Ramos (cell line): ENCODE data around the gene KRT13.

ENCODE experiments used
- in situ Hi-C: fragments of 300-500 bp; cut with MboI; formaldehyde crosslinking; loops from one replicate; pipeline ENCODE4 v1.14.3; 2022; ENCODE audit warnings: low sequenced_read_pairs; ENCODE audit not compliant: unreplicated experiment

Gene KRT13

DNA sequence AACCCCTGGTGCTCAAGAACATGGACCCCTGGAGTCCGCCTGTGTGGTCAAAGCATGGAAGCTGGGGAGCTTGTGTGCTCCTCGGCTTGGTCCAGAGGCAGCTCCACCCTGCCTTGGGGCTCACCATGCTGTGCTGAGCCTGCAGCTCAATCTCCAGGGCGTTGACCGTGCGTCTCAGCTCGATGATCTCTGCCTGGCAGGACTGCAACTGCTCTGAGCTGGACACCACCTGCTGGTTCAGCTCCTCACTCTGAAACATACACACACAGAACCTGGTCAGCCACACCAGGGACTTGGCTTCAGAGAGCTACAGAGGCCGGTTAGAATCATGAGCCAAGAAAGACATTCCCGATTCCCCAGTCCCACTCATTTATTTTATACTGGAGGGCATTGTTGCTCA, 27.2 kb downstream of the KRT13 start:
- in situ Hi-C loops: no loop called here

DNA sequence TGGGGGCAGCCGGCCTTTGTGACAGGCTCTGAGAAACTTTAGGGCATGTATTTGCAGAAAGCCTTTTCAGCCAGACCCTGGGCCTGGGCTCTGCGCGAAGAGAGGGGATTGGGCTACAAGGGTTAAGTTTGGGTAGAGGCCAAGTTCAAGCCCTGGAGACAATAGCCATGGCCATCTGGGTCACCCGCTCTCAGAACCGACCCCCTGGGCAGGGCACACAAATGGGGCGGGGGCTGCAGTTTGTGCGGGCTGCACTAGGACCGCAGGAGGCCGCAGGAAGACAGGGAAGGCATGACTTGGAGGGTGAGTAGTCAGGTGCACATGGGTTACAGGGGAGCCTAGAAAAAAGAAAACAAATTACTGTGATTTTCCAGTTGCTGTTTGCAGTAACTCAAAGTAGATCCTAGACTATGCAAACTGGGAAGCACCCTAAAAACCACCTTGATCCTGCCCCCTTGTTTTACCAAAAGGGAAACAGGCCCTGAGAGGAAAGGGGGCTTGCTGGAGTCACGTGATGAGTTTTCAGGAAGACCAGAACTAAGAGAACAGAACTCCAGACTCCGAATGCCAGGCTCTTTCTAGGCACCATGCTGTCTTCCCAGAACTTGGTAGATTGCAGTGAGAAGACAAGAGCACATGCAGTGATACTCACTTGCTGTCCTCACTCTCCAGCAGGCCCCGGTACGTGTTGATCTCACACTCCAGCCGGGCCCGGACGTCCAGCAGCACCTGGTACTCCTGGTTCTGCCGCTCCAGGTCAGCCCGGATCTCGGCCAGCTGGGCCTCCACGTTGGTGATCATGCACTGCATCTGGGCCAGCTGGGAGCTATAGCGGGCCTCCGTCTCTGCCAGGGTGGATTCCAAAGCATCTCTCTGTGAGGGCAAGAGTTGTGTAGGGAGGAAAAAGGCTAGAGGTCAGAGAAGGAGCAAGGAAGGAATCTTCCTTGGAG, 28.3 kb downstream of the KRT13 start:
- in situ Hi-C loops: no loop called here

DNA sequence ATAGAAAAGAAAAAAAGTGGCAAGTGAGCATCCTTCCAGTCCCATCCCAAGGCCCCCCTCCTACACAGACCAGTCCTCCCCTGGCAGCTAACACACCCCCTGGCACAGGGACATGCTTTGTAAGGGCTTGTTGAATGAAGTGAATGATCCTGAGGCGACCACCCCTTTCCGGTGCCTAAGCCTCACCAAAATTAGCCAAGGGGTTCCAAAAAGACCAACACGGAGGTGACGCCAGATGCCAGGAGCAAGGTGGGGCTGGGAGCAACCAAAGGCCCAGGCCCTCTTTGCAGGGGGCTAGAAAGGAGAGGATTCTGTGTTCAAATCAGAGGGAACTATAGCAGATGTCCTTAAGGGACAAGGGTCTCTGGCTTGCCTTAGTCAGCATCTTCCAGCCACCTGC, 30.0 kb downstream of the KRT13 start:
- in situ Hi-C loops: no loop called here

DNA sequence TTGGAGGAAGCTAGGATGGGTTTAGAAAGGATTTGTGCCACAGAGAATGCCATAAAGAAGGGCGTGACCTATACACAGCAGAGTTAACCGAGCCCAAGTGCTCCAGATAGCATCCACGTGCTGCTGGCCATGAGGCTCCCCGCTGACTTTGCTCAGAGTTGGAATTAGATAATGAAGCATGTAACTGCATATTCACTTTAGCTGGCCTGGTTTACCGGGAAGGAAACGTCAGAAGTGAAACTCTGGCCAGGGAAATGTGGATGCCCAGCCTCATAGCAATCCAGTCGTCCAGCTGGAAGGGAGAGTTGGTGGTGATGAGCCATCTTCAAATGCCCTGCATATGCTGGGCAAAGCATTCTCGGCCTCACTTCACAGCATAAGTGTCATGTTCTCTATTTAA, 30.5 kb downstream of the KRT13 start:
- in situ Hi-C loops: no loop called here

DNA sequence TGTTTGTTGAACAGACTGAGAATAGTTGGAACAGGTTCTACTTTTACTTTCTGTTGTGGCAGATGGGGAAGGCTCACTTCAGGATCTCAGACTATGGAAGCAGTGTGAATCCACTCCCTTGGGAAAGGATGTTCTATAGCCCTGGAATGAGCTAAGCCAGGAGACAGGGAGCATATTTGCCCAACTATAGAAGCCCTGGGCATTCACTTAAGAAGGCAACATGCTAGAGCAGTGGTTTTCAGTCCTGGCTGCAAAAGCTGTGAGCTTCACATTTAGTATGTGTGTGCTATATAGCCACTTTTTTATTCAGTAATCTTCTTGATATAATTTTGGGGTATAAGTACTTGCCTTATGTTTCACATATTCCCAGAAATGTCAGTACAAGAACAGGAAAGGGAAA, 37.1 kb downstream of the KRT13 start:
- in situ Hi-C loops: no loop called here

DNA sequence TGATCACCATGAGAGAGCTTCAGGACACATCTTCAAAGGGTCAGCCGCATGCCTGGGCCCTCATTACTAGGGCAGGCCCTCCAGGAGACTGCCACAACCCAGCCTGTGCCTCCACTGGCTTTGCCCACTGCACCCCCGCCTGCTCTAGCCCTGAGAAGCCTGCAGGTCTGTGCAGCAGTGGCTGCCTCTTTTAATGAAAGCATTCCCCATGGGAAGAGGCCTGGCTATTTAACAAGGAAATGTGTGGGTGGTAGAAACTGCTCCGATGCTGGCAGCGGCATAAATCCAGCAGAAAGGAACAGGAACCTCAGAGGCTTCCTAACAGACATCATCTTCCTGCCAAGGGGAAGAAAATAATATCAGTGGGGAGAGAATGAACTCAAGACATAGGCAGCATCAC, 37.9 kb downstream of the KRT13 start:
- in situ Hi-C loops: no loop called here

DNA sequence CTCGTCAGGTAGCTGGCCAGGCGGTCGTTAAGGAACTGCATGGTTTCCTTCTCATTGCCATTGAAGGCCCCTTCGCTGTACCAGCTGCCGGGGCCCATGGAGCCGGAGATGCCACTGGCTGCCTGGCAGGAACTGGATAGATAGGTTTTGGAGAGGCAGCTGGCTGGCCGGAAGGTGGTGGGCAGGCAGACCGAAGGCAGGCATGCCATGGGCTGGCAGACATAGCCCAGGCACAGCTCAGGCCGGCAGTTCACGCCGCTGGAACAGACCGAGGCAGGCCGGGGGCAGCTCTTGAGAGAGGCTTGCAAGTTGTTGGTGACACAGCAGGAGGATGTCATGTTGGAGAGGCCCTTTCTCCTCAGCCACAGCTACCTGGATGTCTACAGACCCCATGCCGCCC, 38.4 kb downstream of the KRT13 start, which contains the start of gene KRT32:
TSS of gene KRT32 (minus strand) at position 399 of the 400 bp plus-strand sequence. CDS start at position 338, 61 bp downstream.
- in situ Hi-C loops: no loop called here

DNA sequence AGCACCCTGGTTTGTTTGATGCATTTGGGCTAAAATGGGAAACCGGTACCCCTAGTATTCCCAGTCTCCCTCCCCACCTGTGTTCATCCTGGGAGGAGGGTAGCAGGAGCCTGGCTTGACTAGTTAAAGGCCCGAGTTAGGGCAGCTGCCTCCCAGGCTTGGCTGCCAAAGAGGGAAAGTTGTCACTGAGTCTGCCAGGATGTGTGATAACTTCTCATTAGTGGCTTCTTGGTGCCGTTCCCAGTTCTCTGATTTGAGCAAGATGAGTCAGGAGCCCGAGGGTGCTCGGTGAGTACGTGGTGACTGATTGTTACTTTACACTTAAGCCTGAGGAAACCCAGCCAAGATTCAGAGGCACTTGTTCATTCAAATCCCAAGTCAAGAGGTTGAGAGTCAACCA, 40.7 kb downstream of the KRT13 start:
- in situ Hi-C loops: no loop called here

DNA sequence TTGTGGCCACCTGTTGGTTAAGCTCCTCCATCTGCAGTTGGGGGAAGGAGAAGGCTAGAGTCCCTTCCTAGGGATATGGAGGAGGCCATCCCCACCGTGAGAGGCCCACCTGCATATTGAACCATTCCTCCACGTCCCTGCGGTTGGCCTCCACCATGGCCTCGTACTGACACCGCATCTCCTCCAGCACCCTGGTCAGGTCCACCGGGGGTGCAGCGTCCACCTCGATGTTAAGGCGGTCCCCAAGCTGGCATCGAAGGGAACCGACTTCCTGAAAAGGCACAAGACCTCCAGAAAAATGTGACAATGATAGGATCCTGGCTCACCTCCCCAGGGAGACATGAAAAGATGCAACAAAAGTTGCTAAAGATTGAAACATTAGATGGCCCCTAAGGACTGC, 41.2 kb downstream of the KRT13 start:
- in situ Hi-C loops: no loop called here

DNA sequence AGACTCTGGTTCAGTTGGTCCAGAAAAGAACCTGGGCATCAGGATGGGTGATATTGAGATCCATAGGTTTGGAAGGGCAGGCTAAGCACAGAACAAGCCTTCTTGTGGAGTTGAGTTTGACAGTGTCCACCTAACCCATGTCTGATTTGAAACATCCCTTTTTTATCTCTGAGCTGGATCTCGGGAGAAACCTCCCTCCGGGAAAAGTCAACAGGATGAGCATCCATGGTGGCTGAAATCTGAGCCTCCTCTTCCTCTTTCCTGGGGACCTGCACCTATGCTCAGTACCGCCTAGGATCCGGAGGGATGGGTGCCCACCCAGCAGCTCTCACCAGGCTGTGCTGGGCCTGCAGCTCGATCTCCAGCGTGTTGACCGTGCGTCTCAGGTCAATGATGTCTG, 41.7 kb downstream of the KRT13 start:
- in situ Hi-C loops: no loop called here

DNA sequence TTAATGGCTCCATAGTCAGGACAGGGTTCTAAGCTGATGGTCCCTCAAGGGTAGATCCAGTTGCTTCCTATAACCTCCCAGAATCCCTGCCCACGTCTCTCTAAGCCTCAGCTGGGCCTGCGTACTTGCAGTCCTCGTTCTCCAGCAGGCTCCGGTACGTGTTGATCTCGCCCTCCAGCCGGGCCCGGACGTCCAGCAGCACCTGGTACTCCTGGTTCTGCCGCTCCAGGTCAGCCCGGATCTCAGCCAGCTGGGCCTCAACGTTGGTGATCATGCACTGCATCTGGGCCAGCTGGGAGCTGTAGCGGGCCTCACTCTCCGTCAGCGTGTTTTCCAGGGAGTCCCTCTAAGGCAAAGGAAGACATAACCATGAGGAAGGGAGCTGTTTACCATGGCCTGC, 42.7 kb downstream of the KRT13 start:
- in situ Hi-C loops: no loop called here

DNA sequence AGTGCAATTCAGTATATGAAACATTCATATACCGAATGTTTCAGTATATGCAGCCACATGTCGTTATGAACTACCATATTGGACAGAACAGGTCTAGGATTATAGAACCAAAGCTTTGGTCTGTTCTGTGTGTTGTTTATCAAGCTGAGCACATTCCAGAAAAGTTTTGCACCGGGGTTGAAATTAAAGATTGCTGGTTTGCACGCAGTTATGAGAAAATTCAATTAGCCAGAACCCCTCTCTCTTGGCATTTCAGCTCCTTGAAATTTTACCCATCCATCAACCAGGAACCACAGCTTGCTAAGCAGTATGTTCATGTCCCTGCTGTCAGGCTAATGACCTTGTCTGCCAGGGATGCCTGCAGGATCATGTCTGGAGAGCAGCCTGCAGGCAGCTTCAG, 47.7 kb downstream of the KRT13 start:
- in situ Hi-C loops: no loop called here

DNA sequence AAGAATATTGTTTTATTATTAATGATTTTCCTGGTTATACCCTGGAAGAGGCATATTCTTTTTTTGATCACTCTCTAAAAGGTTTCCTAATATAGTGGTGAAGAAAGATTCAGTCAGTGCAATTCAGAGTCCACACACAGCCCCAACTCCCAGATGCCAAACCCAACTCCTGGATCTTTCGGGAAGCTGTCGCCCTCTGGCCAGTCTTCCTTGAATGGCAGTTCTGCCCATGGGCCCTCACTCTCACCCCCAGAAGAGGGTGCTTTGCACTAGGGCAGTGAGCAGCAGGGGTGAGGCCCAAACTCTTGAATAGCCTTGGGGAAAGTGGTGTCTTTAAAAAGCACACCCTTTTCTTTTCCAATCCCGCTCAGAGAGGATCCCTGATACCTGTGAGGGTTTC, 49.2 kb downstream of the KRT13 start:
- in situ Hi-C loops: no loop called here

DNA sequence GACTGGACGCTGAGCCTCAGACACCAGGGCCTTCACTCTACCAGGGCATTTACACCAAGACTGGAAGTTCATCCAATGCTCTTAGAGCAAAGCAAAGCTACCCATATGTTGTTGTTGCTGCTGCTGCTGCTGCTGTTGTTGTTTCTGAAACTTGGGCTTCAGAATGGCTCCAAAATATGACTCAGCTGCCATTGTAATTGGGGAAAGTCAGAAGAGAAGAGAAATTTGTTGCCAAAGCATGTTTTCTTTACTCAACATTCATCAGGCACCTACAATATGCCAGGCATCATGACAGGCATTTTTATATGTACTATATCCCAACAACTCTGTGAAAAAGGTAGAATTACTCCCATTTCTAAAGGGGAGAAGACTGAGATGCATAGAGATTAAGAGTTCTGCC, 50.2 kb downstream of the KRT13 start:
- in situ Hi-C loops: no loop called here

DNA sequence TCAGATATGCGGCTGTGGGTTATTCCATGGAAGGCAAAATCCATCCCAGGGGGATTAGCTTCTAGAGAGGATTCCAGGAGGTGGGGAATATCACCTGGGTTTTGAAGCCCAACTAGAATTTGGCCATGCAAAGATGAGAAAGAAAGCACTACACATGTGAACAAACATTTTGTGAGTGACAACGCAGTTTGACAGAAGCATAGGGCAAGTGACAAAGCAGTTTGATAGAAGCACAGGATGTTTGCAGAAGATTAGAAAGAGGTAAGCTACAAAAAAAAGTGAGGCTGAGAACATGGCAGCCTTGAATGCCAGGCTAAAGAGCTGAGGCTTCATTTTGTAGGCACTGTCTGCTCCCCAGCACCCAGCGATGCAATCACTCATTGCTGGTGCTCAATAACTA, 52.3 kb downstream of the KRT13 start:
- in situ Hi-C loops: no loop called here

DNA sequence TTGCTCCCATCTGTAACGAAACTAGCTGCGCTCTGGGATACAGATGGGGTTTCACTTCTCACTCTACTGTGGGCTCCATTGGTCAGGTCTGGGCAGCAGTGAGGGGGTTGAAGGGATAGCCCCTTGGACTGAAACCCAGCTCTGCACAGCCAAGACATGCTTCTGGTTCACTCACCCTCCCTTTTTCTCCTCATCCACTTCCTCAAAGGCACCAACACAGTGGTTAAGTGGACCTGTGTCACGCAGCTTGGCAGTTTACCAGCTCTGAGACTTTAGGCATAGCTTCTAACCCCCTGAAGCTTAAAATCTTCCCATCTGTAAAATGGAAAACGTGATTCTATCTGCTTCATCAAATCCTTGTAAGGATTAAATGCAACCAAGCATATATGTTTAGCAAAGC, 53.1 kb downstream of the KRT13 start:
- in situ Hi-C loops: no loop called here

DNA sequence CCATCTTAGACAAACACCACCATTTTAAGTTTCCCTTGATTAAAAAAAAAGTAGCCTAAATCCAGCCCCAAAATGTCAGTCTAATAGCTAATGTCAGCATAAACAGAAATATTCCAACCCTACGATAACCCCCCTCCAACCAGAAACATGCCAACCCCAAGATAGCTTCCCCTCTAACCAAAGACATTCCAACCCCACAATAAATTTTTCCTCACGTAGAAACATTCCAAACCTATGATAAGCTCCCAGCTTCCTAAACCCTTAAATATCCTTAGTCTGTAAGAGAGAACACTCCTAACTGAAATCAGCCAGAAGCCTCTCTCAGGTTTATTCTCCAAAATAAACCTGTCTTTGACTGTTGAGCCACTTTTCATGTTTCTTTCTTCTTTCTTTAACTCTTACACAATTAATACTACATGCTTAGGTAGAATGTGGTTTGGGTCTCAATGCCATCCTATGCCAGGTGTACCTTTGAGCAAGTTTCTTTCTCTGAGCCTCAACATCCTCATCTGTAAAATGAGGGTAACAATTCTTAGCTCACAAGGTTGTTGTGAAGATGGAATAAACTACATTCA, 54.2 kb downstream of the KRT13 start:
- in situ Hi-C loops: no loop called here
